ENCODE measurements around the gene NCOA7. TPM values are rescaled to one million over a fixed set of nuclear protein-coding genes. Genes with fewer than 3 reads are reported as not detected.

NCOA7 gene
- total RNA-seq, 1 experiment from 2014 or later, result 13.8 TPM

DNA sequence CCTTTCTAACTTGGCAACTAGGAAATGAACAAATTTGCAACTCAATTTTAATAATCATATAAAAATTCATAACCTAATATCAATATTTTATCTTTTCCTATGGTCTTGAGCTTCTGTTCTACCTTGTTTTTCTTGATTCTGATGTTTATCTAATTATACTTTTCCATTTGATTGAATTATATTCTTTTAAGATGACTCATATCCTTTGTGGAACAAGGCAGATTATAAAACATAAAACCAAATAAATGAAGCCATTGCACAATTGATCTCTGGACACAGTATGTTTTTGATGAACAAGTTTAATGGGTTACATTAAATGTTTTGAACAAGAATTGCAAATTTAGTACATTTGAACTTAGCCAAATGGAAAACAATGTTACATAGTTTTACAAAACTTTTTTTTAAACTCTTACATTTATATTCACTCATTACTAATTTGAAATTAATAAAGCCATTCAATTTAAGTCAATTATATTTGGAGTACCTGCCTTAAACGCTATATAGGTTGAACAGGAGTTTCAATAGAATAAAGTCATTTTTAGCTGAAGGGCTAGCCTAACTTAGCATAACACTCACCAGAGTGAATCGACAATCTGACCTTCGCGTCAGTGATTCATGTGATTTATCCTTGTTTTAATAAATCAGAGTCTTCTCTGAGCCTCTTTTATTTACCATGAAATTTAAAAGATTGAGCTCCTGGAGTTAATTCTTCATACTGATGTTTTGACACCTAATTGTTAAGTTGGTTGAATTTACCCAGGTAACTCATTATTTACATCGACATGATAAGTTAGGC, 3.8 kb downstream of the NCOA7 start:
- no peaks in the 10 kb centered on the region for H3K9me2 ChIP-seq (ENCODE audit: insufficient read depth)
- no peak overlapping the region for H3K4me3 ChIP-seq (replicated peaks in 1 of 2; ENCODE audit: low read depth in 1 of 2, low read length in 2 of 2)
- H4K20me1 ChIP-seq (ENCODE audit: insufficient read depth), result no peaks in the 10 kb centered on the region
- no peak overlapping the region for H3K27ac ChIP-seq (ENCODE audit: low read depth, low read length)
- RAD21 ChIA-PET (ENCODE audit: low non-redundant PET in 1 of 2, low total read pairs in 2 of 2, uncharacterized antibody in 2 of 2, unreplicated experiment in 2 of 2), result no interaction called here
- H3K9ac ChIP-seq (ENCODE audit: low read length), result no peak overlapping the region
- POLR2A ChIA-PET, result no interaction called here
- no peaks in the 10 kb centered on the region for H3K36me3 ChIP-seq (ENCODE audit: control insufficient read depth in 1 of 2, insufficient read depth in 2 of 2, low read length in 2 of 2)
- TF ChIP-seq FOSL1 (IDR thresholded peaks at IDR 0.05; ENCODE audit: low read depth) (peak; percentile 27; the same call in 1 of the 2 replicates), EZH2 (IDR thresholded peaks at IDR 0.05) (no peak), CEBPB (IDR thresholded peaks at IDR 0.05; ENCODE audit: low read depth) (peak; percentile 58; the same call in 1 of the 2 replicates)
- TF ChIP-seq, protein P1, sequence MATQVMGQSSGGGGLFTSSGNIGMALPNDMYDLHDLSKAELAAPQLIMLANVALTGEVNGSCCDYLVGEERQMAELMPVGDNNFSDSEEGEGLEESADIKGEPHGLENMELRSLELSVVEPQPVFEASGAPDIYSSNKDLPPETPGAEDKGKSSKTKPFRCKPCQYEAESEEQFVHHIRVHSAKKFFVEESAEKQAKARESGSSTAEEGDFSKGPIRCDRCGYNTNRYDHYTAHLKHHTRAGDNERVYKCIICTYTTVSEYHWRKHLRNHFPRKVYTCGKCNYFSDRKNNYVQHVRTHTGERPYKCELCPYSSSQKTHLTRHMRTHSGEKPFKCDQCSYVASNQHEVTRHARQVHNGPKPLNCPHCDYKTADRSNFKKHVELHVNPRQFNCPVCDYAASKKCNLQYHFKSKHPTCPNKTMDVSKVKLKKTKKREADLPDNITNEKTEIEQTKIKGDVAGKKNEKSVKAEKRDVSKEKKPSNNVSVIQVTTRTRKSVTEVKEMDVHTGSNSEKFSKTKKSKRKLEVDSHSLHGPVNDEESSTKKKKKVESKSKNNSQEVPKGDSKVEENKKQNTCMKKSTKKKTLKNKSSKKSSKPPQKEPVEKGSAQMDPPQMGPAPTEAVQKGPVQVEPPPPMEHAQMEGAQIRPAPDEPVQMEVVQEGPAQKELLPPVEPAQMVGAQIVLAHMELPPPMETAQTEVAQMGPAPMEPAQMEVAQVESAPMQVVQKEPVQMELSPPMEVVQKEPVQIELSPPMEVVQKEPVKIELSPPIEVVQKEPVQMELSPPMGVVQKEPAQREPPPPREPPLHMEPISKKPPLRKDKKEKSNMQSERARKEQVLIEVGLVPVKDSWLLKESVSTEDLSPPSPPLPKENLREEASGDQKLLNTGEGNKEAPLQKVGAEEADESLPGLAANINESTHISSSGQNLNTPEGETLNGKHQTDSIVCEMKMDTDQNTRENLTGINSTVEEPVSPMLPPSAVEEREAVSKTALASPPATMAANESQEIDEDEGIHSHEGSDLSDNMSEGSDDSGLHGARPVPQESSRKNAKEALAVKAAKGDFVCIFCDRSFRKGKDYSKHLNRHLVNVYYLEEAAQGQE (IDR thresholded peaks at IDR 0.05; ENCODE audit: low read depth), result no peak
- CTCF ChIA-PET, result interaction anchor here (1.3 kb wide), 1 partner anchor 192 kb away, joined by 3 read pairs; the partner anchor contains the start of gene TRMT11
- H3K79me2 ChIP-seq (ENCODE audit: insufficient read depth, low read length), result no peaks in the 10 kb centered on the region
- DNase-seq (ENCODE audit: low read depth, low spot score) (no peak), ATAC-seq (no peak)
- H2AFZ ChIP-seq (ENCODE audit: low read depth, low read length, poor library complexity, severe bottlenecking), result no peak overlapping the region
- intact Hi-C loops (cut with micrococcal nuclease), result no loop called here
- H3K4me2 ChIP-seq (ENCODE audit: low read length), result no peak overlapping the region
- no peaks in the 10 kb centered on the region for H3K9me3 ChIP-seq (ENCODE audit: control insufficient read depth in 1 of 2, insufficient read depth in 1 of 2, low read depth in 1 of 2, low read length in 2 of 2)
- H3K4me1 ChIP-seq (ENCODE audit: control insufficient read depth in 1 of 2, insufficient read depth in 2 of 2, low read length in 2 of 2), result peaks cover 17 to 34% of the 10 kb centered on the region in 2 experiments
- no TSS peak for BruUV-seq (replicated peaks)
- H3K27me3 ChIP-seq (ENCODE audit: insufficient read depth, low read length), result no peaks in the 10 kb centered on the region

DNA sequence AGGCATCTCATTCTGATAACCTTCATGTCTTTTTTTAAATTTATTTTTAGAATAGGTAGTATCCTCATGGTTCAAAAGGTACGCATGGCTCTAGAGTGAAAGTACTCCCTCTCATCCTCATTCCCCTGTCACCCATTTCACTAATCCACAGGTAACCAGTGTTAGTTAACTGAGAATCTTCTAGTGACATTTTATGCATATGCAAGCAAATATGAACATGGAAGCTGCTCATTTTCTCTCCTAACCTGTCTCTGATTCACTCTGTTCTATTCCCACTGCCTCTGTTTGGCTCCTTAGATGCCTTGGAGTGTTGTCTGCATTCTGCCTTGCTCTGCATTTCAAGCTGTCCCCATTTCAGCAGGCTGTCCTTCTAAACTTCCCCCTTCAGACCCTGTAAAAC, 4.5 kb downstream of the NCOA7 start:
- Histone ChIP-seq H4K20me1 (ENCODE audit: insufficient read depth) (no peaks in the 10 kb centered on the region), H3K79me2 (ENCODE audit: insufficient read depth, low read length) (no peaks in the 10 kb centered on the region), H3K4me2 (ENCODE audit: low read length) (no peak overlapping the region), H3K4me3 (replicated peaks in 1 of 2; ENCODE audit: low read depth in 1 of 2, low read length in 2 of 2) (no peak overlapping the region), H2AFZ (ENCODE audit: low read depth, low read length, poor library complexity, severe bottlenecking) (no peak overlapping the region), H3K36me3 (ENCODE audit: control insufficient read depth in 1 of 2, insufficient read depth in 2 of 2, low read length in 2 of 2) (no peaks in the 10 kb centered on the region), H3K4me1 (ENCODE audit: control insufficient read depth in 1 of 2, insufficient read depth in 2 of 2, low read length in 2 of 2) (peaks cover 15 to 27% of the 10 kb centered on the region in 2 experiments), H3K9me2 (ENCODE audit: insufficient read depth) (no peaks in the 10 kb centered on the region), H3K27ac (ENCODE audit: low read depth, low read length) (no peak overlapping the region), H3K27me3 (ENCODE audit: insufficient read depth, low read length) (no peaks in the 10 kb centered on the region), H3K9me3 (ENCODE audit: control insufficient read depth in 1 of 2, insufficient read depth in 1 of 2, low read depth in 1 of 2, low read length in 2 of 2) (no peaks in the 10 kb centered on the region), H3K9ac (ENCODE audit: low read length) (no peak overlapping the region)
- no TSS peak for BruUV-seq (replicated peaks)
- no peak for DNase-seq (ENCODE audit: low read depth, low spot score)
- ChIA-PET RAD21 (ENCODE audit: low non-redundant PET in 1 of 2, low total read pairs in 2 of 2, uncharacterized antibody in 2 of 2, unreplicated experiment in 2 of 2) (no interaction called here), POLR2A (no interaction called here), CTCF (no interaction called here)
- ATAC-seq, result no peak
- intact Hi-C loops (cut with micrococcal nuclease), result no loop called here
- TF ChIP-seq POLR2A (IDR thresholded peaks at IDR 0.05; ENCODE audit: borderline replicate concordance, extremely low read depth, insufficient read depth, insufficient read length) (no peak), CEBPB (IDR thresholded peaks at IDR 0.05; ENCODE audit: low read depth) (no peak), SRF (IDR thresholded peaks at IDR 0.05; ENCODE audit: low read depth) (no peak), CBX3 (IDR thresholded peaks at IDR 0.05; ENCODE audit: low read depth) (no peak), EZH2phosphoT487 (IDR thresholded peaks at IDR 0.05; ENCODE audit: borderline replicate concordance) (no peak), SP1 (IDR thresholded peaks at IDR 0.05; ENCODE audit: low read depth) (no peak), ZNF274 (IDR thresholded peaks at IDR 0.05; ENCODE audit: low read depth, low read length) (no peak), JUND (IDR thresholded peaks at IDR 0.05) (no peak), RAD21 (IDR thresholded peaks at IDR 0.05; ENCODE audit: low read depth) (no peak), POLR2AphosphoS5 (IDR thresholded peaks at IDR 0.05; ENCODE audit: low read depth, low read length) (no peak)
- TF ChIP-seq, protein P1 (IDR thresholded peaks at IDR 0.05; ENCODE audit: low read depth), result no peak
- TF ChIP-seq, protein P2, sequence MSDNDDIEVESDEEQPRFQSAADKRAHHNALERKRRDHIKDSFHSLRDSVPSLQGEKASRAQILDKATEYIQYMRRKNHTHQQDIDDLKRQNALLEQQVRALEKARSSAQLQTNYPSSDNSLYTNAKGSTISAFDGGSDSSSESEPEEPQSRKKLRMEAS (IDR thresholded peaks at IDR 0.05), result no peak
